Measurements from ENCODE around the gene NUAK2.

Gene NUAK2

DNA sequence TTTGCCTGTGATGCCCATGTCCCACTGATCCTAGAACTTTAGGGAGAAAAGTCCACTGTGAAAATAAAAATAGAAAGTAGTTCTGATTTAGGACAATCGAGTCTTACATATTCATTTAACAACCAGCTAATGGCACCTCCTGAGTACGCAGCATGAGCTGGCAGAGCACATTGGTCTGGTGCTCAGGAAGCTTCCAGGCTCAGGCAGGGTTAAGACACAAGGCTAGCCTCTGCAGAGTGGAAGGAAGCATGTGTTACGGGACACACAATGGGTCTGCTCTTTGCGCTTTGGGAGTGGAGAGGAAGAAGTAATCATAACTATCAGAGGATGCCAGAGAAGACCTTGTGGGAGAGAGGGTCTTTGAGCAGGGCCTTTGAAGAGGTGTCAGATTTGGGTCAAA is 39.3 kb upstream of the NUAK2 start:
- Histone ChIP-seq H3K36me3 (ENCODE audit: low read depth) (no peaks in the 10 kb centered on the region), H3K27ac (ENCODE audit: poor library complexity, severe bottlenecking) (no peak overlapping the region), H3K4me3 (ENCODE audit: severe bottlenecking) (no peak overlapping the region), H3K4me1 (ENCODE audit: insufficient read depth, poor library complexity, severe bottlenecking) (no peaks in the 10 kb centered on the region), H3K9me3 (ENCODE audit: severe bottlenecking) (no peaks in the 10 kb centered on the region), H3K27me3 (ENCODE audit: insufficient read depth, poor library complexity, severe bottlenecking) (no peaks in the 10 kb centered on the region)
- no peak for ATAC-seq (ENCODE audit: low read depth)
- DNase-seq (ENCODE audit: low spot score), result no peak
- TF ChIP-seq, protein P1, sequence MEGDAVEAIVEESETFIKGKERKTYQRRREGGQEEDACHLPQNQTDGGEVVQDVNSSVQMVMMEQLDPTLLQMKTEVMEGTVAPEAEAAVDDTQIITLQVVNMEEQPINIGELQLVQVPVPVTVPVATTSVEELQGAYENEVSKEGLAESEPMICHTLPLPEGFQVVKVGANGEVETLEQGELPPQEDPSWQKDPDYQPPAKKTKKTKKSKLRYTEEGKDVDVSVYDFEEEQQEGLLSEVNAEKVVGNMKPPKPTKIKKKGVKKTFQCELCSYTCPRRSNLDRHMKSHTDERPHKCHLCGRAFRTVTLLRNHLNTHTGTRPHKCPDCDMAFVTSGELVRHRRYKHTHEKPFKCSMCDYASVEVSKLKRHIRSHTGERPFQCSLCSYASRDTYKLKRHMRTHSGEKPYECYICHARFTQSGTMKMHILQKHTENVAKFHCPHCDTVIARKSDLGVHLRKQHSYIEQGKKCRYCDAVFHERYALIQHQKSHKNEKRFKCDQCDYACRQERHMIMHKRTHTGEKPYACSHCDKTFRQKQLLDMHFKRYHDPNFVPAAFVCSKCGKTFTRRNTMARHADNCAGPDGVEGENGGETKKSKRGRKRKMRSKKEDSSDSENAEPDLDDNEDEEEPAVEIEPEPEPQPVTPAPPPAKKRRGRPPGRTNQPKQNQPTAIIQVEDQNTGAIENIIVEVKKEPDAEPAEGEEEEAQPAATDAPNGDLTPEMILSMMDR (IDR thresholded peaks at IDR 0.05; ENCODE audit: poor library complexity, severe bottlenecking), result no peak

DNA sequence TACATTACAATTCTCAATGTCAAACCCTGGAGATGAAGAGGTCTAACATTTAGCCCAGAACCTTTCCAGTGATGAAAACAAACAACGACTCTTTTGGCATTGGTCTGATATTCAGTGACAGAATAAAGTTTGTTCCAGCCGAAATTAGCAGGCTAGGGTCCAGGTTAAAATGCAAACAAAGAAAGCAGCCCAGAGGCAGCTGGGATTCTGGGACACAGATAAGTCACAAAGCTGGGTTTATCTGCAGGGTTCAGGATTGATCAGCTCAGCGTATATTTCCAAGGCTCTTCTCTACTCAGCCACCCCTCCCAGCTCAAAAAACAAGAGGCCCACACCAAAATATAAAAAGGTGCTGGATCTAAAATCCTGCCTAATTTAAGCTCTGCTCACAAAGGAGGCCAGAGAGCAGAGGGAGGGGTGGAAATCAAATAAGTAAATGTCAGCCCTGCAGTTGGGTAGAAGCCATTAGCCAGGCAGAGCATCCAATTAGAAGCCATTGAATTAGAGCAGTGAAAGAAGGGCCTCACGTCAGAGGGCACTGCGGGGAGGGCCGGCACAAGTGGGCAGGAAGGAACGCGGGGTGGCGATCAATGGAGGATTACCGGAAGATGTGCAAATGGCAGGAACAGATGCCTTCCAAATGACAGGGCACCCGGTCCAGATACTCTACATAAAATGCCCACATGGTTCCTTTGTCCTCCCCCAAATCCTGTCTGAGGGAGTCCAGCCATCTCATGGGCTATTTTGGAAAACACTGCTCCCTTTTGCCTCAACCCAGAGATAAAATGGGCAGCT is 38.4 kb upstream of the NUAK2 start:
- TF ChIP-seq, protein P1 (IDR thresholded peaks at IDR 0.05; ENCODE audit: poor library complexity, severe bottlenecking), result no peak
- Histone ChIP-seq H3K4me1 (ENCODE audit: insufficient read depth, poor library complexity, severe bottlenecking) (no peaks in the 10 kb centered on the region), H3K9me3 (ENCODE audit: severe bottlenecking) (no peaks in the 10 kb centered on the region), H3K27me3 (ENCODE audit: insufficient read depth, poor library complexity, severe bottlenecking) (no peaks in the 10 kb centered on the region), H3K27ac (ENCODE audit: poor library complexity, severe bottlenecking) (no peak overlapping the region), H3K36me3 (ENCODE audit: low read depth) (no peaks in the 10 kb centered on the region), H3K4me3 (ENCODE audit: severe bottlenecking) (no peak overlapping the region)
- no peak for ATAC-seq (ENCODE audit: low read depth)
- DNase-seq (ENCODE audit: low spot score), result no peak

DNA sequence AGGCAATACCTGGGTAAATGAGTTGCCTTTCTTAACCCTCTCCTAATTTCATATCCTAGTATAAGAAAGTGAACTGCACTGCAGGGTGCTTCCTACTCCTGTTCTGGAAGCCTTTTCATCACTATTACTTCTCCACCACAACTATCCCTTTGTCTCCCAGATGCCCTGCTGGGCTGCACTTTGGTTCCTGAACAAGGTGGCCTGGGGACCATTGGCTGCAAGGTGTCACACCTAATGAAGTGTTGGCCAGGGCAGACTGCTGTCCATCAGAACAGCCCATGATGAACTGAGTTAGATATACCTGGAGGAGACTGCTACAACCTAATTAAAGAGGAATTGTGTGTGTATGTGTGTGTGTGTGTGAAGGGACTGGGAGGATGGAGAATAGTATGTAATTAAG is 37.0 kb upstream of the NUAK2 start:
- no peaks in the 10 kb centered on the region for H3K9me3 ChIP-seq (ENCODE audit: severe bottlenecking)
- ATAC-seq (ENCODE audit: low read depth) (no peak), DNase-seq (ENCODE audit: low spot score) (no peak)
- H3K4me1 ChIP-seq (ENCODE audit: insufficient read depth, poor library complexity, severe bottlenecking), result no peaks in the 10 kb centered on the region
- H3K27me3 ChIP-seq (ENCODE audit: insufficient read depth, poor library complexity, severe bottlenecking), result no peaks in the 10 kb centered on the region
- no peaks in the 10 kb centered on the region for H3K36me3 ChIP-seq (ENCODE audit: low read depth)
- H3K27ac ChIP-seq (ENCODE audit: poor library complexity, severe bottlenecking), result no peak overlapping the region
- H3K4me3 ChIP-seq (ENCODE audit: severe bottlenecking), result no peak overlapping the region
- TF ChIP-seq, protein P1 (IDR thresholded peaks at IDR 0.05; ENCODE audit: poor library complexity, severe bottlenecking), result no peak

DNA sequence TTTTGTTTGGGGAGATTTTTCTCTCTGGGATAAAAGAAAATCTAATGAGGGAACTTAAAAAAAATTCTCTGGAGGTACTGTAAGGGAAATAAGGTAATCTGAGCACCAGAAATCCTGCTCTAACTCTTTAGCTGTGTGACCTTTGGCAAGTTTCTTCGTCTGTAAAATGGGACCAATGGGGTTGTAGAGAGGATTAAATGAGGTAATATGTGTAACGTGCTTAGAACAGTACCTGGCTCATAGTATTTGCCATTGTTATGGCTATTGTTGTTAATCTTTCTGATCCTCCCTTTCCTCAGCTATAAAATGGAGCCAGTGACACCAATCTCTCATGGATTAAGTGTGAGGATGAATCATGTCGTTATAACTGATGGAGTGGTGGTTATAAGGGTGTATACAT is 36.0 kb upstream of the NUAK2 start:
- TF ChIP-seq, protein P1 (IDR thresholded peaks at IDR 0.05; ENCODE audit: poor library complexity, severe bottlenecking), result no peak
- no peaks in the 10 kb centered on the region for H3K9me3 ChIP-seq (ENCODE audit: severe bottlenecking)
- H3K4me1 ChIP-seq (ENCODE audit: insufficient read depth, poor library complexity, severe bottlenecking), result no peaks in the 10 kb centered on the region
- H3K27me3 ChIP-seq (ENCODE audit: insufficient read depth, poor library complexity, severe bottlenecking), result no peaks in the 10 kb centered on the region
- DNase-seq (ENCODE audit: low spot score) (no peak), ATAC-seq (ENCODE audit: low read depth) (no peak)
- no peak overlapping the region for H3K27ac ChIP-seq (ENCODE audit: poor library complexity, severe bottlenecking)
- H3K4me3 ChIP-seq (ENCODE audit: severe bottlenecking), result no peak overlapping the region
- H3K36me3 ChIP-seq (ENCODE audit: low read depth), result no peaks in the 10 kb centered on the region

DNA sequence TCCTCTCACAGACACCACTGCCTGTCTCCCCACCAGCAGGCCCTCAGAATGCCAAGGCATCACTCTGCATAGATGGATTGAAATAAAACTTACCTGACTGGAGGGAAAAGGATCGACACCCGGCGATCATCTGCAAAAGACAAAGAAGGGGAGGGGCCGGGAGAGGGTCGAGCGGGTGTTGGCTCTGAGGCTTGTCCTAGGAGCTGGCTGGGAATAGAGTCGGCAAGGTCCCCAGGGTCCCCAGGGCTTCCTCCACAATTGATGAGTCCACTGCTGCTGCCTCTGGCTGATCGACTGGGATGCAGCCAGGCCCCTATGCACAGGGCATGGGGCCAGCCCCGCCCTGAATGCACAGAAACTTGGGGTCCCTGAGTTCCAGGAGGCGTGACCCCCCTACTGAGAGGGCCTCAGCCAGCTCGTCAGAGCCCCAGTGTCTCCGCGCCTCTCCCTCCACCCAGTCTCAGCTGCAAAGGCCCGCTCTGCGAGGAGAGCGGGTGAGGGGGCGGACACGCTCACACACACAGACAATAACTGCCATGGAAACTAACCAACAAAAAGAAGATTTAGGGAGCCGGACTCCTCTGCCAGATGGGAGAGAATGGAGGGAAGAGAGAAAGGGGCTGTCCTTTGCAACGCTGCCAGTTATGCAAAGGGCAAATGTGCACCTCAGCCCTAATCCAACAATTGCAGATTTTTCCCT is 35.0 kb upstream of the NUAK2 start, which contains the start of gene KLHDC8A:
Gene KLHDC8A (minus strand): TSS at position 483 of the 700 bp plus-strand sequence. CDS start 13,318 bp downstream, outside the sequence.
- no peaks in the 10 kb centered on the region for H3K4me1 ChIP-seq (ENCODE audit: insufficient read depth, poor library complexity, severe bottlenecking)
- TF ChIP-seq, protein P1 (IDR thresholded peaks at IDR 0.05; ENCODE audit: poor library complexity, severe bottlenecking), result no peak

More for the DNA sequence above, 35.0 kb upstream of the NUAK2 start, which contains the start of gene KLHDC8A:
- no peaks in the 10 kb centered on the region for H3K27me3 ChIP-seq (ENCODE audit: insufficient read depth, poor library complexity, severe bottlenecking)
- no peaks in the 10 kb centered on the region for H3K9me3 ChIP-seq (ENCODE audit: severe bottlenecking)
- DNase-seq (ENCODE audit: low spot score), result no peak
- H3K4me3 ChIP-seq (ENCODE audit: severe bottlenecking), result no peak within 1 kb of the TSS
- no peak within 1 kb of the TSS for H3K27ac ChIP-seq (ENCODE audit: poor library complexity, severe bottlenecking)
- H3K36me3 ChIP-seq (ENCODE audit: low read depth), result no peaks in the 10 kb centered on the region
- ATAC-seq (ENCODE audit: low read depth), result no peak
